Activated B cell treated with CpG ODN at 0.5 μM for 24 hours (primary cell): ENCODE measurements around the gene CNIH2. TPM values are rescaled to one million over a fixed set of nuclear protein-coding genes. Genes with fewer than 3 reads are reported as not detected.
"Not testable (repeated sequence)": the region's sequence is repeated elsewhere in the genome, so short reads cannot be mapped to it uniquely, and the experiment has no call there.

Experiments
- ATAC-seq: fragments of 200-7000 bp; cut with Tn5 transposase; one replicate; pipeline ENCODE4 v1.10.0; 2021; ENCODE audit warnings: low read depth, mild to moderate bottlenecking, moderate library complexity
- CTCF ChIA-PET: fragments of 350-600 bp; sonication (Branson Sonifier 250); formaldehyde crosslinking; loops from one replicate; lab custom pipeline; 2021; ENCODE audit warnings: antibody characterized with exemption; lab: Charles Lee
- POLR2A ChIA-PET: fragments of 350-600 bp; sonication (Branson Sonifier 250); formaldehyde crosslinking; loops from one replicate; lab custom pipeline; 2021; ENCODE audit warnings: antibody characterized with exemption; lab: Charles Lee
- DNase-seq: peaks from one replicate; pipeline ENCODE4 v3.0.0; 2022
- H3K27ac Mint-ChIP-seq: one replicate; pipeline ENCODE4 v1.8.0; 2020; ENCODE audit warnings: mixed read lengths
- H3K27me3 Mint-ChIP-seq: one replicate; pipeline ENCODE4 v1.8.0; 2021; ENCODE audit warnings: mixed read lengths
- H3K36me3 Mint-ChIP-seq: one replicate; pipeline ENCODE4 v1.8.0; 2021; ENCODE audit warnings: low read depth, mixed read lengths
- H3K4me1 Mint-ChIP-seq: one replicate; pipeline ENCODE4 v1.8.0; 2021; ENCODE audit warnings: mixed read lengths
- H3K4me3 Mint-ChIP-seq: one replicate; pipeline ENCODE4 v1.8.0; 2020; ENCODE audit warnings: mild to moderate bottlenecking, mixed read lengths
- H3K9me3 Mint-ChIP-seq: one replicate; pipeline ENCODE4 v1.8.0; 2020; ENCODE audit warnings: mixed read lengths
- intact Hi-C: fragments of 100-400 bp; cut with micrococcal nuclease; formaldehyde crosslinking; loops from one replicate; pipeline ENCODE4 v1.15.1; 2024
- total RNA-seq: library from RNA; stranded (reverse); gene quantifications from 2 replicates; pipeline ENCODE4 v1.2.3, GENCODE V29; 2022
- TF ChIP-seq, protein P1 (sequence below): fragments of 200-600 bp; IDR thresholded peaks from one replicate; pipeline ENCODE4 v1.8.0; 2022; ENCODE audit warnings: antibody characterized with exemption, mild to moderate bottlenecking

Gene CNIH2
- total RNA-seq, 1 donor from 2014 or later, result 0.93 TPM

DNA sequence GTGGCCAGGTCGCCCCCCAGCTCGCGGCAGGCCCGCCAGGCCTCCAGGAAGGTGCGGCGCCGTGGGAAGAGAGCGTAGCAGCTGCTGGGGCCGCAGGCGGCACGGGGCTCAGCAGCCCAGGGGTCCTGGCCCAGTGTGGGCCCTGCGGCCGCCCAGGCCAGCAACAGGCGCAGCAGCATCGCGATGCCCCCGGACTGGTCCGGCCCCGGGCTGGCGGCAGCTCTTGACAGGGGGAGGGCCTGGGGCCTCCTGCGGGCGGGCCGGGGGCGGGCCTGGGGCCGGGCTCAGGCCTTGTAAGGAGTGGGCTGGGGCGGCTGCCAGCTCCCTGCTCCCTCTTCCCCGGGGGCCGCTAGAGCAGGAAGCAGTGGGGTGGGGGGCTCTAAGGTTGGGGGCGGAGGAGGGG, 38.9 kb downstream of the CNIH2 start, which contains the start of gene CD248:
TSS of gene CD248 (minus strand) at position 196 of the 403 bp plus-strand sequence. CDS start at position 179, 17 bp downstream.
- peak within 1 kb of the TSS; percentile 74 for H3K4me3 Mint-ChIP-seq
- peak within 1 kb of the TSS; percentile 90 for H3K27ac Mint-ChIP-seq
- peaks cover 51% of the 10 kb centered on the region for H3K4me1 Mint-ChIP-seq
- TF ChIP-seq, protein P1, sequence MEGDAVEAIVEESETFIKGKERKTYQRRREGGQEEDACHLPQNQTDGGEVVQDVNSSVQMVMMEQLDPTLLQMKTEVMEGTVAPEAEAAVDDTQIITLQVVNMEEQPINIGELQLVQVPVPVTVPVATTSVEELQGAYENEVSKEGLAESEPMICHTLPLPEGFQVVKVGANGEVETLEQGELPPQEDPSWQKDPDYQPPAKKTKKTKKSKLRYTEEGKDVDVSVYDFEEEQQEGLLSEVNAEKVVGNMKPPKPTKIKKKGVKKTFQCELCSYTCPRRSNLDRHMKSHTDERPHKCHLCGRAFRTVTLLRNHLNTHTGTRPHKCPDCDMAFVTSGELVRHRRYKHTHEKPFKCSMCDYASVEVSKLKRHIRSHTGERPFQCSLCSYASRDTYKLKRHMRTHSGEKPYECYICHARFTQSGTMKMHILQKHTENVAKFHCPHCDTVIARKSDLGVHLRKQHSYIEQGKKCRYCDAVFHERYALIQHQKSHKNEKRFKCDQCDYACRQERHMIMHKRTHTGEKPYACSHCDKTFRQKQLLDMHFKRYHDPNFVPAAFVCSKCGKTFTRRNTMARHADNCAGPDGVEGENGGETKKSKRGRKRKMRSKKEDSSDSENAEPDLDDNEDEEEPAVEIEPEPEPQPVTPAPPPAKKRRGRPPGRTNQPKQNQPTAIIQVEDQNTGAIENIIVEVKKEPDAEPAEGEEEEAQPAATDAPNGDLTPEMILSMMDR, result no peak
- POLR2A ChIA-PET, result interaction anchor here (0.6 to 2.3 kb wide), 14 partner anchors 19 to 484 kb away, joined by 3 to 9 read pairs (median 4); partner anchors contain the start of genes RIN1, SF3B2, YIF1A and ZDHHC24
- ATAC-seq (no peak), DNase-seq (no peak)
- intact Hi-C loops, result no loop called here
- H3K9me3 Mint-ChIP-seq, result no peaks in the 10 kb centered on the region
- peaks cover 1% of the 10 kb centered on the region for H3K36me3 Mint-ChIP-seq
- CTCF ChIA-PET, result no interaction called here
- no peaks in the 10 kb centered on the region for H3K27me3 Mint-ChIP-seq

- DNase-seq, result peak; percentile 47
- Mint-ChIP-seq H3K36me3 (no peaks in the 10 kb centered on the region), H3K9me3 (no peaks in the 10 kb centered on the region), H3K27ac (peak overlapping the region; percentile 90), H3K4me3 (peak overlapping the region; percentile 74), H3K4me1 (peaks cover 48% of the 10 kb centered on the region), H3K27me3 (no peaks in the 10 kb centered on the region)
- intact Hi-C loops, result no loop called here
- peak; percentile 3 for ATAC-seq
- ChIA-PET CTCF (no interaction called here), POLR2A (interaction anchor here (0.6 to 2.3 kb wide), 12 partner anchors 18 to 458 kb away, joined by 3 to 9 read pairs (median 4); partner anchors contain the start of genes RIN1, SF3B2 and YIF1A)
- TF ChIP-seq, protein P1, result no peak
Observed at GRCh38 chr11:66317322-66317722, 39.3 kb downstream of the CNIH2 start.

- peaks cover 45% of the 10 kb centered on the region for H3K4me1 Mint-ChIP-seq
- no peaks in the 10 kb centered on the region for H3K36me3 Mint-ChIP-seq
- peak overlapping the region; percentile 74 for H3K4me3 Mint-ChIP-seq
- intact Hi-C loops, result no loop called here
- no peak for DNase-seq
- ChIA-PET CTCF (no interaction called here), POLR2A (interaction anchor here (0.6 to 2.3 kb wide), 13 partner anchors 9 to 1780 kb away, joined by 3 to 9 read pairs (median 5); partner anchors contain the start of genes RIN1, SF3B2 and YIF1A)
- peak; percentile 62 for ATAC-seq
- H3K27me3 Mint-ChIP-seq, result no peaks in the 10 kb centered on the region
- H3K27ac Mint-ChIP-seq, result peak overlapping the region; percentile 90
- TF ChIP-seq, protein P1, result no peak
- H3K9me3 Mint-ChIP-seq, result no peaks in the 10 kb centered on the region
Observed at GRCh38 chr11:66317723-66318599, 40.0 kb downstream of the CNIH2 start.

GRCh38 chr11:66318600-66318970, 40.6 kb downstream of the CNIH2 start:
- TF ChIP-seq, protein P1, result no peak
- no peak overlapping the region for H3K4me3 Mint-ChIP-seq
- H3K9me3 Mint-ChIP-seq, result no peaks in the 10 kb centered on the region
- H3K27me3 Mint-ChIP-seq, result no peaks in the 10 kb centered on the region
- no peak for DNase-seq
- H3K4me1 Mint-ChIP-seq, result peaks cover 42% of the 10 kb centered on the region
- ChIA-PET POLR2A (interaction anchor here (0.6 to 2.3 kb wide), 8 partner anchors 8 to 1779 kb away, joined by 3 to 9 read pairs (median 6); partner anchors contain the start of genes RIN1 and YIF1A), CTCF (no interaction called here)
- intact Hi-C loops, result no loop called here
- ATAC-seq, result no peak
- H3K27ac Mint-ChIP-seq, result peak overlapping the region; percentile 90
- H3K36me3 Mint-ChIP-seq, result no peaks in the 10 kb centered on the region

- H3K27me3 Mint-ChIP-seq, CTCF ChIA-PET, ATAC-seq, H3K9me3 Mint-ChIP-seq, POLR2A ChIA-PET, H3K27ac Mint-ChIP-seq, intact Hi-C loops, H3K36me3 Mint-ChIP-seq, DNase-seq, H3K4me3 Mint-ChIP-seq: not testable (repeated sequence)
- peaks cover 33% of the 10 kb centered on the region for H3K4me1 Mint-ChIP-seq
Observed at GRCh38 chr11:66320289-66320688, 42.3 kb downstream of the CNIH2 start.

GRCh38 chr11:66320748-66321147, 42.8 kb downstream of the CNIH2 start:
- ATAC-seq, H3K27me3 Mint-ChIP-seq, intact Hi-C loops, H3K36me3 Mint-ChIP-seq, H3K9me3 Mint-ChIP-seq, DNase-seq, H3K4me3 Mint-ChIP-seq, H3K27ac Mint-ChIP-seq, POLR2A ChIA-PET, CTCF ChIA-PET: not testable (repeated sequence)
- H3K4me1 Mint-ChIP-seq, result peaks cover 30% of the 10 kb centered on the region
